NCI-H187 (cell line): ENCODE measurements around the gene MACROD2.

ENCODE experiments used
- DNase-seq, 2 experiments: peaks; one replicate each; lab custom pipeline; 2025; lab: John Stamatoyannopoulos, UW

Gene MACROD2

DNA sequence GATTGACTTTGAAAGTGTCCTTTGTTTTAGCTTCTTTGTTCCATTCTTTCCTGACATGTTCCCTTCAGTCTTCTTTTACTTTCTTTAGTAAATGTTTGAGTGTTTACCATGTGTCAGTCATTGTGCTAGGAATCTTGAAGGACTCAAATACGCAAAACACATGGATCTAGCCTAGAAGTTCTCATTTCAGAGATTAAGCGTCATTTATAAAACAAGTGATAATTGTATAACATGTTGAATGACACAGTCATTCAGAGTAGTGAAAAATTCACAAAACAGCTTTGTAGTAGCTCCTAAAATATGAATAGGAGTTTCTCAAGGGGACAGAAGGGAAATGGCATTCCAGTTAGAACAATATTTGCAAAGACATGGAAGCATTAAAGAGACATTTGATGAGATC, 66.9 kb downstream of the MACROD2 start:
- no peak for DNase-seq

DNA sequence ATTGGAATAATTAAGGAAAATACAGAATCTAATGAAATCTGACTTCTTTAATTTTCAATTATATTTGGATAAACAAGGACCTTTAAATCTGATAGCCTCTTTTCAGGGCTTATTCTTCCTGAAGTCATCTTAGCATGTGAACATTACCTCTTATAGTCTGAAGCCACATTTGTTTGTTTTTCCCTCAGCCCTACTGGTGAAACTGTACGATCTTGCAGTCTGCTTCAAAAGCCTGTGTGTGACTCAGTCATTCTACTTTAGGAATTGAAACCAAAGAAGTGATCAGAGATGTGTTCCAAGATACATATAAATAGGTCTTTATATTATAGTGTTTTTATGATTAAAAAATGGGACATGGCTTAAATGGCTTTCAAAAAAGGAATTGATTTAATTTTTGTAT, 67.5 kb downstream of the MACROD2 start:
- DNase-seq, result no peak

DNA sequence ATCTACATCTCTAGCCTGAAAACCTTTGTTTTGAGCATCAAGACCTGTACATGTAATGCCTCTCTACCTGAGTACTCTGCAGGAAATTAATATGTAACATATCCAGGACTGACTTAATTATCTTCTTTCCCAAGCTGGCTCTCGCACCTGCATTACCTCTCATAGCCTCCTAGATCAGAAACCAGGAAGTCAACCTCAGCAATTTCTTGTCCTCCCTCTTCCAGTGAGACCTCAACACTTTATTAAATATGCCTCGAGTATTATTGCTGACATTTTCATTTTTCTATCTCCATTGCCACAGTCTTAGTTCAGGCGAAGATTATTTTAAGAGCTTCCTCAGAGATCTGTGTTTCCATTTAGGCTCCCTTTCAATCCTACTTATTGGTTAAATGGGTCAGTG, 69.0 kb downstream of the MACROD2 start:
- DNase-seq, result no peak

DNA sequence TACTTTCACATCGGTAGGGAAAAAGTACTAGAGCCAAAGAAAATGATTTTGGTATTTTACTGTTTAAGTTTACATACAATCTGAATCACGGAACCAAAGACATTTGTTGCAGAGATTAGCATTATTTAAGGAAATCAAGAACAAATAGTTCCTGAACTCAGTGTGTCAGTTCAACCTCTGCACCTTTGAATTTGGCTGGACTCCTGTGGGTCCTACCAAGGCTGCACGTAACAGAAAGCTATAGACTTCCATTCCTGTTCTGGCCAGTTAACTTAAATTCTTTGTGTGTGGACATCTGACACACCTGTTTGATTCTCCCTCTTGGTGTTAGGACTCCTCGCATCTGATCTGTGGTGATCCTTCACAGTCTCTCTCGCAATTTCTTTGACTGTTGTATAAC, 69.6 kb downstream of the MACROD2 start:
- no peak for DNase-seq

- DNase-seq, result no peak
Measured at GRCh38 chr20:14065774-14066173, 70.5 kb downstream of the MACROD2 start.

GRCh38 chr20:14067603-14068002, 72.3 kb downstream of the MACROD2 start:
- DNase-seq, result no peak

- DNase-seq, result no peak
Measured at GRCh38 chr20:14069796-14070195, 74.5 kb downstream of the MACROD2 start.

DNA sequence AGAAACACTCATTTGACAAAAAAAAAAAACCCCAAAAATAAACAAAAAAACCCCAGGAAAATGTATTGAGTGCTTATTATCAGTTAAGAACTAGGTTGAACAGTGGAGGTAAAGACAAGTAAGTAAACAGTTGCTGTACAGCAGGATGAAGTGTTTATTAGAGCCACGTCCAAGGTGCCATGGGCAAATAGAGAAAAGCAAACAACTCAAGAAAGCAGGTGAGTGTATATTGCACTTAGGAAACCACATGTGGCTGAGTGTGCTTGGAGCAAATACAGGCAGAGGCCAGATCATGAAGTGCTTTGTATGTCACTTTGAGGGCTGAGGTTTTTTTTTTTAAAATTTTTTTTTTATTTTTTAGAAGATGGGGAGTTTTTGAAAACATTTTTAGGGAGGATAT, 98.3 kb downstream of the MACROD2 start:
- DNase-seq, result peak; percentile 2 to 11

- DNase-seq, result no peak
Measured at GRCh38 chr20:14098261-14098660, 102.9 kb downstream of the MACROD2 start.

- DNase-seq, result no peak
Measured at GRCh38 chr20:14113416-14113815, 118.1 kb downstream of the MACROD2 start.

- DNase-seq, result no peak
Measured at GRCh38 chr20:14114065-14114704, 118.9 kb downstream of the MACROD2 start.

DNA sequence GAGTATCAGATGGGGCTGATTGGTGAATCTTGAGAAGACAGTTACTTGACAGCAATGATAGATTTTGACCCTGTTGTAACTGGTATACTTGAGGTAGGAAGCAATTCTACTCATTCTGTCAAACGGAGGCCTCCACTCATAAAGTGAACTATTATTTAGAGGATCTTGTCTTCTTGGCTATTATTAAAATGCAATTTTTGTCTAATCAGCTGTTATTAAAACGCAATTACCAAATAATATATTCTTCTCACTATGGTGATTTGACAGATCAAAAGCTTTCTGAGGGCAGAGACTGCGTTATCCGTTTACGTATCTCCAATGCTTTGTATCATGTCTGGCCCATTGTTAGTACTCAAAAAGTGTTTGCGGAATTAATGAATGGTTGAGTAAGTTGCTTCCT, 120.7 kb downstream of the MACROD2 start:
- no peak for DNase-seq

DNA sequence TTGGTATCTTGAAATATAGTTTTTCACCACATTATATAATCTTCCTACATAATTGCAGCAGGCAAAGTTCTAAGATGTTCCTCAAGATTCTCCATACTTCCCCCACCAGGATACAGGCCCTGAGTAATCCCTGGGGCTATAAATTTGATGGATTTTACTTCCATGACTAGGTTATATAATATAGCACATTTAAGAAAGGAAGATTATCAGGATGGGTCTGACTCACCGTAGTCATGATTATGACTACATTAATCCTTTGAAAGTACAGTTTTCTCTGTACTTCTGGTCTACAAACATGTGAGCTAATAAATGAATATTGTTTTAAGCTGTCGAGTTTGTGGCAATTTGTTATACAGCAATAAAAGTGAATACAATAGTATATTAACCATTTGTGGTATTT, 122.5 kb downstream of the MACROD2 start:
- no peak for DNase-seq

DNA sequence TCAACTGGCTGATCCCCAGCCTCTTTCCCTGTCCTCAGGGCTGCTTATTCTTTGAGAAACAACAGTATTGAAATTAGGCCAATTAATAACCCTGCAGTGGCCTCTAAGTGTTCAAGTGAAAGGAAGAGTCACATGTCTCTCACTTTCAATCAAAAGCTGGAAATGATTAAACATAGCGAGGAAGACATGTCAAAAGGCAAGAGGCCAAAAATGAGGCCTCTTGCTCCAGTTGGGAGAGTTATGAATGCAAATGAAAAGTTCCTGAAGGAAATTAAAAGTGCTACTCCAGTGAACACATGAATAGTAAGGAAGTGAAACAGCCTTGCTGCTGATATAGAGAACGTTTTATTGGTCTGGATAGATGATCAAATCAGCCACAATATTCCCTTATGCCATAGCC, 131.5 kb downstream of the MACROD2 start:
- DNase-seq, result no peak

DNA sequence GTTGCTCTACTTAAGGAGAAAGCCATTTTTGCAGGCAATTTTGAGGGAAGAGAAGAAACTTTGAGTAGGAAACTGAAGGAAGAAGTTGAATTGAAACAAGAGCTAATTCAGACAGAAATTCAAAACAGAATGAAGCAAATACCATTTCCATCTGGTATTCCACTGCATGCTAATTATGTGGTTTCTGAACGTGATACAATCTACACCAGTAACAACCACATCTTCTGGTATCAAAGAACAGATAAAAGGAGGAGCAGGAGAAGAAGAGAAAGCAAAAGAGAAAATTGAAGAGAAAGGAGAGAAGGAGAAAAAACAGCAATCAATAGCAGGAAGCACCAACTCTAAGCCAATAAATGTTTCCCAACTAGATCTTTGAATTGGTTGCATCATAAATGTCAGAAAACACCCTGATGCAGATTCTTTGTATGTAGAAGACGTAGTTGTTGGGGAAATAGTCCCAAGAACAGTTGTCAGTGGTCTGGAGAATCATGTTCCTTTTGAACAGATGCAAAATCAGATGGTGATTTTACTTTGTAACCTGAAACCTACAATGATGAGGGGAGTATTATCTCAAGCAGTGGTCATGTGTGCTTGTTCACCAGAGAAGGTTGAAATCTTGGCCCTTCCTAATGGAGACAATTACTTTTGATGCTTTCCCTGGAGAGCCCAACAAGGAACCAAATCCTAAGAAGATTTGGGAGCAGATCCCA, 132.4 kb downstream of the MACROD2 start:
- DNase-seq, result no peak

DNA sequence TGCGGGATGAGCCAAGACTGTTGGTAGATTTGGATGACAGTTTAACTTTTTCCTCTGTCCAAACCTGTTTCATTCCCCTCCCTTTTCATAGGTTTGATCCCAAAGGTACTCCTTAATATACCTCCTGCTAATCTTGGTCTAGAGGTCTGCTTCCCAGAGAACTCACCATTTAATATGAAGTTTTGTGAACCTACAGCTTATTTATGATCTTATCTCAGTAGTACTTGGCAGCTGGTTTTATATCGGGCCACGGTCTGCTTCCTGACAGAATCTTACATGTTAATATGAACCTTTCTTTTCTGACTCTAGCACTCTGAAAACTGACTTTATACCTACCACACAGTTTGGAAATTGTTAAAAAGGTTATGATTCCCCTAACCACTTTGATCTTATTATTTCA, 138.7 kb downstream of the MACROD2 start:
- no peak for DNase-seq

GRCh38 chr20:14142171-14142570, 146.9 kb downstream of the MACROD2 start:
- peak in 1 of 2 experiments; percentile 1 for DNase-seq

DNA sequence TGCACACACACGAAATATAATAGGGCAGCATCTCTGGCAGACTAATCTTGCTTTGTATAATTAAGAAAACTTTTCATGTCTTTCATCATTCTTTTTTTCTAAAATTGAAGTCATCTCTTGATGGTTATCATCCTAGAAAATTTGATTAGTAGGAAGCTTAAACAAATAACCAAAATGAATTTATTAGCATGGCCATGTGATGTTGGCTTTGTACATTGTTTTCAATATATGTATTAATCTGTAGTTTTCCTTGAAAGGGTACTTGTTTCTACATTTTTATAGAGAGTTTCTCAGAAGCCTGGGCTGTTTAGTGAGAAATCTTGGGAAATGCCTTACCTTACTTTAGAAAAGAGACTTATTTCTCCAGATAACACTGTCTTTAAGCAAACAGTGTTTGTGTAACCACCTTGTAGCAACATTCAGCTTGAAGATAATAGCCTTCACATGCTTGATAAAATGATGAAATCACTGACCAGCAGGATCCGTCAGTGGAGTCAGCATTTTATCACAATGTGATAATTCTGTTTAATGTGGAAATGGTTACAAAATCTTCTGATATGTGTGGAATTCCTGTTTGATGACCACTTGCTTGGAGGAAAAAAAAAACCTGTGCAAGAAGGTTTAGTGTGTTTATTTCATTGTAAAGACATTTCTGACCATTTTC, 147.8 kb downstream of the MACROD2 start:
- no peak for DNase-seq

GRCh38 chr20:14148042-14148441, 152.7 kb downstream of the MACROD2 start:
- no peak for DNase-seq

- DNase-seq, result no peak
Measured at GRCh38 chr20:14155361-14155760, 160.0 kb downstream of the MACROD2 start.

DNA sequence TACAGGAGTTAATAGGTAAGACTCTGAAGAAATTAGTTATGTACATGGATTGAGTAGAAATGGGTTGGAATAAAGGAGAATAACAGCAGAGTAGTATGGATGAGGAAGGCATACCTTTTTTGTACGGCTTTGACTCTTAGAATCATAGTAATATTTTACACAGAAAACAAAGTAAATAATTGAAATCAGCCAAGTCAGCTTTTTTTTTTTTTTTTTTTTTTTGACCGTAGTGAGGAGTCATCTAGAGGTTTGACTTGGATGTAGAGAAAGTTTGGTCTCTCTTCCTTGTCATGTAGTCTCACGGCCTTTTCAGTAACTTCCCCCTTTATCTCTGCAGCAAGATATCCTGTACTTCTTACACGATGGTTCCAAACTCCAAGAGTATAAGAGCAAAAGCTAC, 183.2 kb downstream of the MACROD2 start:
- no peak for DNase-seq

DNA sequence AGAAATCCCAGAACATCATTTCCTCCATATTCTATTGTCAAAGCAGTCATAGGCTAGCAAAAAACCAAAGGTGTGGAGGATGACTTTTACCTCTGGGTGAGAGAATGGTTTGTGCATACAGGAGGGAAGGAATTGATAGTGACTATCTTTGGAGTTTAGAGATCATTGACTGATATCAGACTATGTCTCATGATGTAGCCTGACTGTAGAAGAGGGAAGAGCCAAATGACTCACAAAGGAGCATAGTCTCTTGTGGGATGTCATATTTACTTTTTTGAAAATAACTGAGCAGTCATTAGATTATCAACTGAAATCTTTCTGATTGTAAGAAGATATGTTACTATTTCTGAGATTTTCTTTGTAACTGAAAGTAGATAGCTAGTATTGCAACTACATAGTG, 183.6 kb downstream of the MACROD2 start:
- DNase-seq, result no peak

GRCh38 chr20:14189794-14190402, 194.6 kb downstream of the MACROD2 start:
- DNase-seq, result no peak
